ENCODE results near the gene MLLT1.

- TF ChIP-seq POLR2AphosphoS5 (IDR thresholded peaks at IDR 0.05) (no peak), CTCF (IDR thresholded peaks at IDR 0.05) (no peak), EP300 (IDR thresholded peaks at IDR 0.05) (no peak), POLR2A (IDR thresholded peaks at IDR 0.05) (no peak)
Measured at GRCh38 chr19:6261883-6262282, 17.9 kb downstream of the MLLT1 start.
